H1 (cell line): ENCODE data around the gene SLC25A53. TPM values are rescaled to one million over a fixed set of nuclear protein-coding genes. Genes with fewer than 3 reads are reported as not detected.

Source experiments
- ATF2 ChIP-seq: IDR thresholded peaks from 2 replicates; pipeline ENCODE4 v1.6.1; 2012; ENCODE audit warnings: low read length, inconsistent platforms
- EGR1 ChIP-seq: IDR thresholded peaks from 2 replicates; pipeline ENCODE4 v1.6.1; 2011; ENCODE audit warnings: low read depth, low read length, borderline replicate concordance
- KDM4A ChIP-seq: IDR thresholded peaks from one replicate; pipeline ENCODE4 v1.7.1; 2012; ENCODE audit warnings: low read depth, mild to moderate bottlenecking, moderate library complexity, low read length, inconsistent platforms; ENCODE audit not compliant: severe bottlenecking
- PHF8 ChIP-seq: fragments of 200-600 bp; sonication (generic); conservative IDR thresholded peaks from 2 replicates; pipeline ENCODE4 v1.7.1; 2012; ENCODE audit warnings: low read depth, mild to moderate bottlenecking, inconsistent platforms, low read length, moderate library complexity
- POU5F1 ChIP-seq: IDR thresholded peaks from 2 replicates; pipeline ENCODE4 v1.6.1; 2011; ENCODE audit warnings: low read depth, mild to moderate bottlenecking, low read length, moderate library complexity
- SP1 ChIP-seq: IDR thresholded peaks from 2 replicates; pipeline ENCODE4 v1.6.1; 2011; ENCODE audit warnings: low read depth, low read length
- TAF1 ChIP-seq: IDR thresholded peaks from 2 replicates; pipeline ENCODE4 v1.6.1; 2011; ENCODE audit warnings: mild to moderate bottlenecking, low read depth, low read length
- polyA plus RNA-seq, 7 experiments: library from polyadenylated mRNA; depleted of rRNA in 3 of 7; stranded (reverse) in 5 of 7; unstranded in 2 of 7; fragments of >200 nt in 5 of 7; fragments of 200-250 nt in 2 of 7; gene quantifications; 1 replicate in 5 of 7; 2 replicates in 1 of 7; 4 replicates in 1 of 7; pipeline versions ENCODE4 v1.2.1 to v1.2.3, GENCODE V29; 2011 to 2013; ENCODE audit warnings: missing spikeins in 2 of 7, mixed read lengths in 2 of 7
- total RNA-seq: library from RNA; stranded (reverse); fragmentation: NEBNext Ultra II Directional; extraction: Animal tissue kit (Norgen Biotek cat#: 25700); gene quantifications from 2 replicates; pipeline ENCODE4 v1.2.1, GENCODE V29; 2021

Gene SLC25A53
- total and polyA plus RNA-seq, 2 of the 8 experiments (the other 6 are each of a cell fraction or from before 2014, with no cell fraction given) = 2.4 to 4.2 TPM

DNA sequence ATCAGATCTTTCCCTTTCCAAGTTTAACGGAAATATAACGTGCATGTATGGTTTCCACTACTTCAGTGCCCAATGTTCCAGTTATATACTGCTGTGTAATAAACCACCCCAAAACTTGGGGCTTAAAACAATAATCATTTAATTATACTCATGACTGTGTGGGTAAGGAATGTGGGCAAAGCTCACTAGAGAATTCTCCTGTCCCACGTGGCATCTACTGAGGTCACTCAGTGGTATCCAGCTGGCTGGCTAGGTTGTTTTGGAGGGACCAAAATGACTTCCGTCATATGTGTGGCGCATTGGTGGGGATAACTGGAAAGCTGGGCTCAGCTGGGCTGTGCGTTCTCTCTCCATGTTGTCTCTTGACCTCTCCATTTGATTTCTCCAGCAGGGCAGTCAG, 26.0 kb downstream of the SLC25A53 start (continued):
- TF ChIP-seq ATF2 (no peak), EGR1 (no peak), PHF8 (no peak), KDM4A (no peak), TAF1 (no peak), POU5F1 (no peak), SP1 (no peak)
